Measurements from ENCODE around the gene ALKBH5. TPM values are rescaled to one million over a fixed set of nuclear protein-coding genes. Genes with fewer than 3 reads are reported as not detected.

The ALKBH5 gene
- total and polyA plus RNA-seq, 9 of the 15 experiments (the other 6 are each of a cell fraction or from before 2014, with no cell fraction given), result 11.4 to 70.0 (median 47.4) TPM

- ChIA-PET CTCF (ENCODE audit: low intra/inter-chr PET ratio) (no interaction called here), POLR2A (interaction anchor here (0.6 kb wide), 2 partner anchors 10 to 14 kb away, joined by 3 read pairs; no protein-coding TSS in a partner anchor)
- Histone ChIP-seq H3K9me1 (ENCODE audit: control insufficient read depth, insufficient read depth, low read length) (no peaks in the 10 kb centered on the region), H3K4me3 (no peak overlapping the region), H3K27ac (ENCODE audit: extremely low read depth, low read depth, low read length) (no peak overlapping the region), H3K9ac (ENCODE audit: insufficient read depth in 1 of 2, low read depth in 2 of 2, low read length in 2 of 2) (no peak overlapping the region), H2AFZ (ENCODE audit: low read depth, low read length) (no peak overlapping the region), H3K4me1 (replicated peaks in 1 of 2; ENCODE audit: control insufficient read depth in 2 of 2, insufficient read depth in 2 of 2, low read length in 2 of 2) (peaks cover 0 to 16% of the 10 kb centered on the region in 2 experiments; a peak in 3 of 5 replicates), H3K9me3 (replicated peaks; ENCODE audit: control insufficient read depth, insufficient read depth, low read depth, low read length) (no peaks in the 10 kb centered on the region), H3K4me2 (ENCODE audit: insufficient read depth, low read length) (no peak overlapping the region), H3K27me3 (ENCODE audit: control insufficient read depth in 2 of 2, insufficient read depth in 2 of 2, low read length in 2 of 2) (no peaks in the 10 kb centered on the region), H3K79me2 (ENCODE audit: control insufficient read depth, insufficient read depth, low read length) (no peaks in the 10 kb centered on the region), H3K36me3 (ENCODE audit: control insufficient read depth, insufficient read depth, low read length) (no peaks in the 10 kb centered on the region), H4K20me1 (replicated peaks; ENCODE audit: control insufficient read depth, insufficient read depth, low read length) (peaks cover 4% of the 10 kb centered on the region; the same call in 1 of the 2 replicates)
- FAIRE-seq, result no peak
- ATAC-seq, result no peak
- no TSS peak for BruUV-seq (replicated peaks)
- 0% methylated on average over 1 of the region's 3 CpGs for WGBS (ENCODE audit: insufficient coverage, low coverage, missing lambda C conversion rate)
- DNase-seq (ENCODE audit: extremely low read depth in 1 of 4, low spot score in 3 of 4), result no peak
- in situ Hi-C loops (cut with MboI), result no loop called here
- intact Hi-C loops (cut with micrococcal nuclease), result loop anchor here (10.0 kb wide), 1 partner anchor 182 kb away; no protein-coding TSS in a partner anchor
- TF ChIP-seq KLF10 (CRISPR knock-in tag; IDR thresholded peaks at IDR 0.05) (no peak), ZNF507 (tag; conservative IDR thresholded peaks at IDR 0.05) (no peak), BCOR (IDR thresholded peaks at IDR 0.05) (peak; percentile 64; the same call in 1 of the 2 replicates), RBM25 (IDR thresholded peaks at IDR 0.05; ENCODE audit: low read depth, low read length, severe bottlenecking) (peak; percentile 49), ZFP36 (IDR thresholded peaks at IDR 0.05; ENCODE audit: low read depth, low read length, partially characterized antibody) (peak; percentile 68), PHB2 (IDR thresholded peaks at IDR 0.05; ENCODE audit: low read depth) (no peak), KDM1A (IDR thresholded peaks at IDR 0.05) (peak in 1 of 2 experiments; percentile 50; a peak in 2 of 4 replicates)
Measured at GRCh38 chr17:18142417-18142816, 41.2 kb upstream of the ALKBH5 start.
